ENCODE measurements around the gene PAM.

DNA sequence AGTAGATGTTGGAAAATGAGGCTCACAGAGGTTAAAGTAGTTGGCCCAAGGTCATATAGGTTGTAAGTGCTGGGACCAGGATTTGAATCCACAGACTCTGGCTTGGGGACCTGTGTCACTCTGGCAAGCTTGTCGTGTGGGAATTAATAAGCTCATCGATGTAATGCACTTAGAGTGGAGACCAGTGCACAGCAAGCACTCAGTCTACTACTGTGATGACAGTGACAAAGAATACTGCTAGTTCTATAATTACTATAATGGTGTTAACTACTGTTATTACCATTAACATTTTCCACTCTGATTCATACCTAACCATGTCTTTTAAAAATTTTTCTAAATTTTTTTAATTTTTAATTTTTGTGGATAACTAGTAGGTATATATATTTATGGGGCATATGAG is 12.8 kb downstream of the PAM start:
- TF ChIP-seq POLR2AphosphoS5 (IDR thresholded peaks at IDR 0.05; ENCODE audit: low read depth, low read length) = no peak
- TF ChIP-seq TAF1 (IDR thresholded peaks at IDR 0.05; ENCODE audit: borderline replicate concordance, insufficient read depth, low read length) = no peak

Measured in PFSK-1 (cell line).